ENCODE measurements around the gene ATXN1L. TPM values are rescaled to one million over a fixed set of nuclear protein-coding genes. Genes with fewer than 3 reads are reported as not detected.
"Not testable (repeated sequence)": the region's sequence is repeated elsewhere in the genome, so short reads cannot be mapped to it uniquely, and the experiment has no call there.

The ATXN1L gene
- total and polyA plus RNA-seq, 2 donors (not counting 1 experiment from before 2014, with no cell fraction given): 21.3 to 39.5 TPM

DNA sequence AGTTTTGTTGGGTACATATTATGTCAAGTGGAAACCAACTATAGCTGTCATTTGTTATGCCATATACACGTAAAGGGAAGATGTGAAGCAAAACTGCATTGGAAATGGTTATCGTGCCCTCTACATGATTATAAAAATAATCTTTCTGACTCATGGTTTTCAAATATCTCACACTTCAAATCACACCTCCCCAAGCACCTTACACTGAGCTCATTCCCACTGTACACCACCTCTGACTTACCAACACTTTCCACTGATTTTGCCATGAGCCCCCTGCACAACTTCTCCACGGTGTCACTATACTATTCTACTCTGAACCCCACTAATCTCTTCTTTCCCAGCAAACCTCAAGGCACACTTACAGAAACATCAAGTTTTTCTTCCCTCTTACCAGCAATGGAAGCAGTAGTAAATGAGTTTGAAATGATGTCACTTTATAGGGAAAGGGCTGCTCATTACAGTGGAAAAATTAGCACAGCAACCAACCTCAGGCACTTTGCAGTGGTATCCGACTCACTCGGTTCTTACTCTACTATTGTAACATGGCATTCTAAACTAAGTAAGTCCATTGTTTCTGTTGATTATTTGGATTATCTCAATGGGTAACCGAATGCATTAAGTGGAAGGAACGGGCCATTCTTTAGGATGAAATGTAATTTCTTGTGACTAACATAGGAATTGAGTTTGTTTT is 19.5 kb downstream of the ATXN1L start:
- no peak overlapping the region for H3K4me3 ChIP-seq (ENCODE audit: control extremely low read depth in 1 of 5, extremely low read depth in 1 of 5, insufficient read depth in 1 of 5, low read depth in 2 of 5, low read length in 4 of 5)

DNA sequence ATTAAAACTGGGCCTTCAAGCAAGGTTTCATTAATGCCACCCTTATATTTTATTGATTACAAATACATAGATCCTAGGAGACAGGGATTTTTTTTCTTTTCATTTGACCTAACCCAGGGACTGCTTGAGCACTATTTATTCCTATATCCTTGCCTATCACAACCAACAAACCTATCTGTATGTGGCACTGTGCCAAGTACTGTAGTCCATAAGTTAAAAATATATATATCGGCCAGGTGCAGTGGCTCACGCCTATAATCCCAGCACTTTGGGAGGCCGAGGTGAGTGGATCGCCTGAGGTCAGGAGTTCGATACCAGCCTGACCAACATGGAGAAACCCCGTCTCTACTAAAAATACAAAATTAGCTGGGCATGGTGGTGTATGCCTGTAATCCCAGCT is 21.4 kb downstream of the ATXN1L start:
- H3K9me3 Mint-ChIP-seq (ENCODE audit: insufficient read depth); intact Hi-C loops (cut with micrococcal nuclease); H3K9ac ChIP-seq (ENCODE audit: low read length); H2AFZ ChIP-seq (ENCODE audit: insufficient read depth, low read depth, low read length, poor library complexity, severe bottlenecking); H3K27me3 Mint-ChIP-seq; H3K27ac ChIP-seq (ENCODE audit: low read length in 2 of 2); H3K4me1 Mint-ChIP-seq; H4K20me1 ChIP-seq (ENCODE audit: control insufficient read depth, insufficient read depth, low read length, poor library complexity, severe bottlenecking); H3K4me3 ChIP-seq (ENCODE audit: control extremely low read depth in 1 of 5, extremely low read depth in 1 of 5, insufficient read depth in 1 of 5, low read depth in 2 of 5, low read length in 4 of 5); H3K4me1 ChIP-seq (ENCODE audit: control insufficient read depth in 2 of 2, insufficient read depth in 2 of 2, low read length in 2 of 2); POLR2A ChIA-PET; ATAC-seq (ENCODE audit: low read depth); H3K4me2 ChIP-seq (replicated peaks; ENCODE audit: low read depth, low read length, poor library complexity, severe bottlenecking); H3K27ac Mint-ChIP-seq; DNase-seq; H3K27me3 ChIP-seq (replicated peaks in 1 of 4; ENCODE audit: control extremely low read depth in 1 of 4, control insufficient read depth in 3 of 4, insufficient read depth in 4 of 4, low read length in 3 of 4); H3K9me3 ChIP-seq (ENCODE audit: control extremely low read depth in 1 of 3, control insufficient read depth in 2 of 3, insufficient read depth in 1 of 3, low read length in 2 of 3); H3K4me3 Mint-ChIP-seq: not testable (repeated sequence)
- CTCF ChIA-PET: interaction anchor here (0.6 to 2.6 kb wide), 2 partner anchors 15 to 1579 kb away, joined by 3 to 10 read pairs; no protein-coding TSS in a partner anchor
- 100% methylated on average over 2 of the region's 6 CpGs for WGBS (ENCODE audit: insufficient coverage)
- peaks cover 2 to 71% of the 10 kb centered on the region in 2 experiments for H3K36me3 ChIP-seq (replicated peaks in 1 of 2; ENCODE audit: control extremely low read depth in 1 of 2, control insufficient read depth in 1 of 2, extremely low read depth in 1 of 2, insufficient read depth in 2 of 2, low read length in 1 of 2)
- peaks cover 20% of the 10 kb centered on the region for H3K79me2 ChIP-seq (ENCODE audit: control insufficient read depth, insufficient read depth, low read length)

More for the DNA sequence above, 19.5 kb downstream of the ATXN1L start:
- peaks cover 11% of the 10 kb centered on the region for H3K79me2 ChIP-seq (ENCODE audit: control insufficient read depth, insufficient read depth, low read length)
- no peak overlapping the region for H3K27ac Mint-ChIP-seq
- no peak for DNase-seq
- no peaks in the 10 kb centered on the region for H3K27me3 Mint-ChIP-seq
- WGBS (ENCODE audit: insufficient coverage): 100% methylated on average over 1 of the region's 7 CpGs
- no peaks in the 10 kb centered on the region for H3K9me3 ChIP-seq (ENCODE audit: control extremely low read depth in 1 of 3, control insufficient read depth in 2 of 3, insufficient read depth in 1 of 3, low read length in 2 of 3)
- no peaks in the 10 kb centered on the region for H3K4me1 ChIP-seq (ENCODE audit: control insufficient read depth in 2 of 2, insufficient read depth in 2 of 2, low read length in 2 of 2)
- TF ChIP-seq, protein P1, sequence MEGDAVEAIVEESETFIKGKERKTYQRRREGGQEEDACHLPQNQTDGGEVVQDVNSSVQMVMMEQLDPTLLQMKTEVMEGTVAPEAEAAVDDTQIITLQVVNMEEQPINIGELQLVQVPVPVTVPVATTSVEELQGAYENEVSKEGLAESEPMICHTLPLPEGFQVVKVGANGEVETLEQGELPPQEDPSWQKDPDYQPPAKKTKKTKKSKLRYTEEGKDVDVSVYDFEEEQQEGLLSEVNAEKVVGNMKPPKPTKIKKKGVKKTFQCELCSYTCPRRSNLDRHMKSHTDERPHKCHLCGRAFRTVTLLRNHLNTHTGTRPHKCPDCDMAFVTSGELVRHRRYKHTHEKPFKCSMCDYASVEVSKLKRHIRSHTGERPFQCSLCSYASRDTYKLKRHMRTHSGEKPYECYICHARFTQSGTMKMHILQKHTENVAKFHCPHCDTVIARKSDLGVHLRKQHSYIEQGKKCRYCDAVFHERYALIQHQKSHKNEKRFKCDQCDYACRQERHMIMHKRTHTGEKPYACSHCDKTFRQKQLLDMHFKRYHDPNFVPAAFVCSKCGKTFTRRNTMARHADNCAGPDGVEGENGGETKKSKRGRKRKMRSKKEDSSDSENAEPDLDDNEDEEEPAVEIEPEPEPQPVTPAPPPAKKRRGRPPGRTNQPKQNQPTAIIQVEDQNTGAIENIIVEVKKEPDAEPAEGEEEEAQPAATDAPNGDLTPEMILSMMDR (IDR thresholded peaks at IDR 0.05): no peak
- no peak for TF ChIP-seq EZH2 (IDR thresholded peaks at IDR 0.05; ENCODE audit: borderline replicate concordance, insufficient read depth, low read depth, low read length, poor library complexity, severe bottlenecking)
- no peak overlapping the region for H2AFZ ChIP-seq (ENCODE audit: insufficient read depth, low read depth, low read length, poor library complexity, severe bottlenecking)
- ChIA-PET CTCF (no interaction called here), POLR2A (no interaction called here)
- ATAC-seq (ENCODE audit: low read depth): no peak
- H3K9ac ChIP-seq (ENCODE audit: low read length): no peak overlapping the region
- H3K4me1 Mint-ChIP-seq: peaks cover 1% of the 10 kb centered on the region
- H3K4me2 ChIP-seq (replicated peaks; ENCODE audit: low read depth, low read length, poor library complexity, severe bottlenecking): no peak overlapping the region
- H4K20me1 ChIP-seq (ENCODE audit: control insufficient read depth, insufficient read depth, low read length, poor library complexity, severe bottlenecking): no peaks in the 10 kb centered on the region
- H3K27ac ChIP-seq (ENCODE audit: low read length in 2 of 2): no peak overlapping the region
- H3K4me3 Mint-ChIP-seq: no peak overlapping the region
- no peaks in the 10 kb centered on the region for H3K27me3 ChIP-seq (replicated peaks in 1 of 4; ENCODE audit: control extremely low read depth in 1 of 4, control insufficient read depth in 3 of 4, insufficient read depth in 4 of 4, low read length in 3 of 4)
- intact Hi-C loops (cut with micrococcal nuclease): no loop called here
- H3K36me3 ChIP-seq (replicated peaks in 1 of 2; ENCODE audit: control extremely low read depth in 1 of 2, control insufficient read depth in 1 of 2, extremely low read depth in 1 of 2, insufficient read depth in 2 of 2, low read length in 1 of 2): peaks cover 3 to 74% of the 10 kb centered on the region in 2 experiments
- no peaks in the 10 kb centered on the region for H3K9me3 Mint-ChIP-seq (ENCODE audit: insufficient read depth)

Measured in B cell (primary cell).